Tibial nerve (tissue), 4 donors: ENCODE results near the gene DGCR8. TPM values are rescaled to one million over a fixed set of nuclear protein-coding genes. Genes with fewer than 3 reads are reported as not detected.

Experiments
- DNase-seq, 2 donors: peaks; one replicate each; pipeline ENCODE4 v3.0.0-alpha.2; 2019; ENCODE audit warnings: low spot score in 2 of 2
- H3K27ac ChIP-seq, 4 donors: fragments of 200-600 bp; sonication (generic) in 3 of 4; one replicate each; pipeline ENCODE4 v1.5.1; 2017 to 2019; ENCODE audit warnings: mild to moderate bottlenecking in 1 of 4
- H3K27me3 ChIP-seq, 2 donors: fragments of 200-600 bp; sonication (generic) in 1 of 2; one replicate each; pipeline versions ENCODE4 v1.5.1 to v1.6.0; 2017 to 2019
- H3K36me3 ChIP-seq, 3 donors: fragments of 200-600 bp; sonication (generic); one replicate each; pipeline ENCODE4 v1.5.1; 2018 to 2019
- H3K4me1 ChIP-seq, 4 donors: fragments of 200-600 bp; sonication (generic) in 3 of 4; one replicate each; pipeline ENCODE4 v1.5.1; 2017 to 2019
- H3K4me3 ChIP-seq, 4 donors: fragments of 200-600 bp; sonication (generic) in 3 of 4; one replicate each; pipeline ENCODE4 v1.5.1; 2017 to 2019; ENCODE audit warnings: mild to moderate bottlenecking in 1 of 4, moderate library complexity in 1 of 4
- H3K9me3 ChIP-seq, 4 donors: fragments of 200-600 bp; sonication (generic) in 3 of 4; one replicate each; pipeline ENCODE4 v1.5.1; 2017 to 2019
- CTCF ChIP-seq, 5 experiments: fragments of 200-600 bp in 3 of 5; fragments of 450-650 bp in 2 of 5; sonication (generic) in 3 of 5; IDR thresholded peaks; one replicate each; pipeline ENCODE4 v1.5.1; 2016 to 2019; ENCODE audit warnings: antibody characterized with exemption in 5 of 5, mild to moderate bottlenecking in 3 of 5, moderate library complexity in 2 of 5
- EP300 ChIP-seq, 2 donors: sonication (generic); formaldehyde crosslinking; IDR thresholded peaks; one replicate each; pipeline ENCODE4 v1.6.1; 2017; ENCODE audit warnings: antibody characterized with exemption in 2 of 2, mild to moderate bottlenecking in 1 of 2
- POLR2A ChIP-seq, 2 donors: fragments of 450-650 bp; IDR thresholded peaks; one replicate each; pipeline ENCODE4 v1.6.1; 2017; ENCODE audit warnings: antibody characterized with exemption in 2 of 2, mild to moderate bottlenecking in 2 of 2, moderate library complexity in 2 of 2
- WGBS, 2 donors: methylation state at CpG; one replicate each; pipeline ENCODE4 v1.1.5; 2018; 5-methylcytosine and 5-hydroxymethylcytosine counted together
- total RNA-seq, 4 donors: library from RNA; depleted of rRNA; stranded (reverse); fragments of >200 nt; gene quantifications; one replicate each; pipeline ENCODE4 v1.1.0, GENCODE V29; 2016

DGCR8 gene
- total RNA-seq, 4 donors from 2014 or later, result 23.0 to 35.1 (median 26.0) TPM

GRCh38 chr22:20124083-20124787 is 44.2 kb downstream of the DGCR8 start:
- Histone ChIP-seq H3K36me3 (peaks cover 0 to 80% (median 12%) of the 10 kb centered on the region in 3 donors), H3K27me3 (no peaks in the 10 kb centered on the region), H3K4me1 (peaks cover 0 to 39% (median under 1%) of the 10 kb centered on the region in 4 donors), H3K4me3 (no peak overlapping the region), H3K27ac (no peak overlapping the region), H3K9me3 (no peaks in the 10 kb centered on the region)
- no peak for DNase-seq
- WGBS, 2 donors, result 85 to 96% methylated on average over 6 to 8 of the region's 11 CpGs
- TF ChIP-seq POLR2A (IDR thresholded peaks at IDR 0.05) (no peak), CTCF (IDR thresholded peaks at IDR 0.05) (no peak), EP300 (IDR thresholded peaks at IDR 0.05) (no peak)

GRCh38 chr22:20125201-20126174 is 45.4 kb downstream of the DGCR8 start:
- H3K27ac ChIP-seq, result no peak overlapping the region
- 86 to 89% methylated on average over 19 to 28 of the region's 32 CpGs for WGBS, 2 donors
- peaks cover 0 to 37% (median 0%) of the 10 kb centered on the region in 4 donors for H3K4me1 ChIP-seq
- no peak for DNase-seq
- TF ChIP-seq CTCF (IDR thresholded peaks at IDR 0.05) (no peak), POLR2A (IDR thresholded peaks at IDR 0.05) (no peak), EP300 (IDR thresholded peaks at IDR 0.05) (no peak)
- no peak overlapping the region for H3K4me3 ChIP-seq
- H3K27me3 ChIP-seq, result no peaks in the 10 kb centered on the region
- H3K36me3 ChIP-seq, result peaks cover 0 to 67% (median 12%) of the 10 kb centered on the region in 3 donors
- H3K9me3 ChIP-seq, result no peaks in the 10 kb centered on the region

- peaks cover 0 to 33% (median 0%) of the 10 kb centered on the region in 4 donors for H3K4me1 ChIP-seq
- H3K36me3 ChIP-seq, result peaks cover 0 to 58% (median 12%) of the 10 kb centered on the region in 3 donors
- 86 to 90% methylated on average over 19 of the region's 19 CpGs for WGBS, 2 donors
- DNase-seq, result no peak
- no peaks in the 10 kb centered on the region for H3K9me3 ChIP-seq
- H3K4me3 ChIP-seq, result no peak overlapping the region
- H3K27me3 ChIP-seq, result no peaks in the 10 kb centered on the region
- H3K27ac ChIP-seq, result no peak overlapping the region
- no peak for TF ChIP-seq POLR2A (IDR thresholded peaks at IDR 0.05)
- TF ChIP-seq CTCF (IDR thresholded peaks at IDR 0.05), result no peak
- no peak for TF ChIP-seq EP300 (IDR thresholded peaks at IDR 0.05)
Observed at GRCh38 chr22:20126284-20127029, 46.4 kb downstream of the DGCR8 start.

GRCh38 chr22:20127318-20127868 is 47.4 kb downstream of the DGCR8 start:
- no peak for DNase-seq
- no peak for TF ChIP-seq CTCF (IDR thresholded peaks at IDR 0.05)
- TF ChIP-seq POLR2A (IDR thresholded peaks at IDR 0.05), result no peak
- no peak for TF ChIP-seq EP300 (IDR thresholded peaks at IDR 0.05)
- Histone ChIP-seq H3K9me3 (no peaks in the 10 kb centered on the region), H3K36me3 (peaks cover 0 to 48% (median 12%) of the 10 kb centered on the region in 3 donors), H3K4me1 (peaks cover 0 to 26% (median 2%) of the 10 kb centered on the region in 4 donors), H3K4me3 (no peak overlapping the region), H3K27ac (no peak overlapping the region), H3K27me3 (no peaks in the 10 kb centered on the region)
- WGBS, 2 donors, result 79 to 86% methylated on average over 15 of the region's 15 CpGs
